PFSK-1 (cell line): ENCODE measurements around the gene WDR7.

Experiments used
- FOXP2 ChIP-seq: optimal IDR thresholded peaks from 2 replicates; pipeline ENCODE3; 2011; ENCODE audit warnings: borderline replicate concordance, control low read depth, inconsistent platforms; ENCODE audit not compliant: insufficient read depth; ENCODE audit errors: extremely low read length, extremely low read depth
- POLR2AphosphoS5 ChIP-seq: IDR thresholded peaks from 2 replicates; pipeline ENCODE4 v1.6.1; 2012; ENCODE audit warnings: low read depth, mild to moderate bottlenecking, control low read depth, low read length, moderate library complexity
- REST ChIP-seq, 2 experiments: IDR thresholded peaks; 2 replicates each; pipeline versions ENCODE4 v1.6.1 to v1.8.0; 2011 to 2012; ENCODE audit warnings: low read depth in 2 of 2, low read length in 2 of 2, control low read depth in 1 of 2, inconsistent platforms in 1 of 2, mild to moderate bottlenecking in 1 of 2, moderate library complexity in 1 of 2; ENCODE audit not compliant: insufficient read depth in 1 of 2
- SIN3A ChIP-seq: IDR thresholded peaks from 2 replicates; pipeline ENCODE4 v1.6.1; 2012; ENCODE audit warnings: mild to moderate bottlenecking, low read length, moderate library complexity, borderline replicate concordance; ENCODE audit not compliant: insufficient read depth
- TAF1 ChIP-seq: IDR thresholded peaks from 2 replicates; pipeline ENCODE4 v1.6.1; 2012; ENCODE audit warnings: low read length, control low read depth, borderline replicate concordance; ENCODE audit not compliant: insufficient read depth

Gene WDR7

GRCh38 chr18:57062844-57063243, 411.7 kb downstream of the WDR7 start:
- TF ChIP-seq TAF1 (no peak), SIN3A (no peak), FOXP2 (no peak), REST (IDR thresholded peaks at IDR 0.05; ENCODE audit: insufficient read depth in 1 of 2, low read depth in 2 of 2, low read length in 2 of 2) (no peak), POLR2AphosphoS5 (no peak)

GRCh38 chr18:57063601-57064103, 412.5 kb downstream of the WDR7 start:
- TF ChIP-seq TAF1, result no peak
- no peak for TF ChIP-seq REST (IDR thresholded peaks at IDR 0.05; ENCODE audit: insufficient read depth in 1 of 2, low read depth in 2 of 2, low read length in 2 of 2)

GRCh38 chr18:57073501-57074187, 422.5 kb downstream of the WDR7 start:
- TF ChIP-seq TAF1 (no peak), SIN3A (no peak), REST (IDR thresholded peaks at IDR 0.05; ENCODE audit: insufficient read depth in 1 of 2, low read depth in 2 of 2, low read length in 2 of 2) (no peak), POLR2AphosphoS5 (no peak), FOXP2 (no peak)

GRCh38 chr18:57075716-57076400, 424.7 kb downstream of the WDR7 start:
- TF ChIP-seq TAF1 (no peak), POLR2AphosphoS5 (no peak), SIN3A (no peak), REST (IDR thresholded peaks at IDR 0.05; ENCODE audit: insufficient read depth in 1 of 2, low read depth in 2 of 2, low read length in 2 of 2) (no peak), FOXP2 (no peak)
